GM19351 (cell line): Measurements from ENCODE around the gene IL9R.
"Not testable (repeated sequence)": the region's sequence is repeated elsewhere in the genome, so short reads cannot be mapped to it uniquely, and the experiment has no call there.

Experiments used
- ATAC-seq: cut with Tn5 transposase; IDR thresholded peaks from one replicate; pipeline ENCODE4 v1.9.1; 2021; ENCODE audit warnings: mild to moderate bottlenecking, moderate library complexity; ENCODE audit not compliant: unreplicated experiment

The IL9R gene, protein sequence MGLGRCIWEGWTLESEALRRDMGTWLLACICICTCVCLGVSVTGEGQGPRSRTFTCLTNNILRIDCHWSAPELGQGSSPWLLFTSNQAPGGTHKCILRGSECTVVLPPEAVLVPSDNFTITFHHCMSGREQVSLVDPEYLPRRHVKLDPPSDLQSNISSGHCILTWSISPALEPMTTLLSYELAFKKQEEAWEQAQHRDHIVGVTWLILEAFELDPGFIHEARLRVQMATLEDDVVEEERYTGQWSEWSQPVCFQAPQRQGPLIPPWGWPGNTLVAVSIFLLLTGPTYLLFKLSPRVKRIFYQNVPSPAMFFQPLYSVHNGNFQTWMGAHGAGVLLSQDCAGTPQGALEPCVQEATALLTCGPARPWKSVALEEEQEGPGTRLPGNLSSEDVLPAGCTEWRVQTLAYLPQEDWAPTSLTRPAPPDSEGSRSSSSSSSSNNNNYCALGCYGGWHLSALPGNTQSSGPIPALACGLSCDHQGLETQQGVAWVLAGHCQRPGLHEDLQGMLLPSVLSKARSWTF

DNA sequence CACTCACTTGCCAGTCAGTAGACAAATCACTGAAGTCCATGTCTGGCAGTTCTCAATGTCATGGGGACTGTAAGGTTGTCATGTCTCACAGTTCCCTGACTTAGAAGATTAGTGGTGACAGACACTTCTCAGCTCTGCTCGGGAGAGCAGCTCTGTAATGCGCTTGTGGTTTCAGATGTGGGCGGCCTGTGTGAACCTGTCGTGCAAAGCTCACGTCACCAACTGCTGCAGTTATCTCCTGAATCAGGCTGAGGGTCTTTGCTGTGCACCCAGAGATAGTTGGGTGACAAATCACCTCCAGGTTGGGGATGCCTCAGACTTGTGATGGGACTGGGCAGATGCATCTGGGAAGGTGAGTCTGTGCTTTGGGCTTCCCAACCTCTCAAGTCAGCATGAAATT, at the start of gene IL9R:
IL9R (plus strand) TSS at position 261 of the 400 bp plus-strand sequence; CDS start at position 325, 64 bp downstream.
- peak; percentile 93 for ATAC-seq

DNA sequence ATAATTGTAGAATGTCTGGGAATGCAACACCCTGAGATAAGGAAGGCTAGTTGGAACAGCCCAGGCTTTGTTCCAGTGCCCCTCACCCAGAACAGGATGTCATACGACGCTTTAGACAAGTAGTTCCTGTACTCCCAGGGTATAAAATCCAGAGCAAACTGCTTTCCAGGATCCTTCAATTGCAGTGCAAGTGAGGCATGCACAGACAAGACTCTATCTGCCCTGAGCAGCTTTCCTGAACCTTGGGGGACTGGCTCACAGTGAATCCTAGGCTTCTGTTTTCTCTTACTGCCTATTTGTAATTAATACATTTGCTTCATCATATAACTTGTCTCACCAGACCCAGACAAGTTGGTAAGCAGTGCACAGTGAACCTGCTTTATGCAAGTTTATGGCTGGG, 48.4 kb upstream of the IL9R start:
- no peak for ATAC-seq

DNA sequence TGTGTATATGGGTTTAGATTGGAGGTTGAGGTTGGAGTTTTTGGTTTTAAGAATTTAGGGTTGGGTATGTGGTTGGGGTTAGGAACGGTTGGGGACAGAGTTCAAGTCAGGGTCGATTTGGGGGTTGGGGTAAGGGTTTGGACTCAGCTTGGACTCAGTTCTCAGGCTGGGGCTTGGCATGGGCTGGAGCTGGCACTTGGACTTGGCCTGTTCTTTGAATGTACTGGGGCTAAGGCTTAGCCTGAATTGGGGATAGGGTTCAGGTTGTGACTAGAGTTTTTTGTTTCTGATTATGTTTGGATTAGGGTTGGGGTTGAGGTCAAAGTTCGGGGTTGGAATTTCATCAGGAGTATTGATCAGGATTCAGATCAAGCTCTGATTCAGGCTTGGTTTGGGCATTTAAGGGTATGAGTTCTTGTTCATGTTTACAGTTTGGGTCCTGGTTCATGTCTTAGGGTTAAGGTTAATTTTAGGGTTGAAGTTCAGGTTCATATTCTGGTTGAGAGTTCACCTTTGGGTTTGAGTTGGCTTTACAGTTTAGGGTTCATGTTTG, 46.2 kb upstream of the IL9R start:
- no peak for ATAC-seq

GRCh38 chrX:155953055-155953454, 44.4 kb upstream of the IL9R start:
- ATAC-seq, result no peak

- ATAC-seq, result no peak
Observed at GRCh38 chrX:155954793-155955192, 42.7 kb upstream of the IL9R start.

DNA sequence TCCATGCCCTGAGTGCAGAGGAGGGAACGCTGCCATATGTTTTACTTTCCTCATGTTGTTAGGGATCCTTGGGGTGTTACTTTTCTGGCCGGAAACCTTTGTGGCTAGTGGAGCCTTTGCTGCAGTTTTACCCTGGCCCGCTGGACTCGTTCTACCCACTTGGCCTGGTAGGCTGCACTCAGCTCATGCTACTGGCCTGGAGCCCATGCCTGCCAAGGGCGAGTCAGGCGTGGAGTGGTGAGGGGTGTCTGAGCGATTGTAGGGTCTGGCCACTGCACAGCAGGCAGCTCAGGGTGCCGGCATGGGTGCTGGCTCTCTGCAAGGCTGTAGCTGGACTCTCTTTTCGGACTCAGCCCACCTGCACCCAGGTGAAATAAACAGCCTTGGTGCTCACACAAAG, 41.4 kb upstream of the IL9R start:
- ATAC-seq, result no peak

DNA sequence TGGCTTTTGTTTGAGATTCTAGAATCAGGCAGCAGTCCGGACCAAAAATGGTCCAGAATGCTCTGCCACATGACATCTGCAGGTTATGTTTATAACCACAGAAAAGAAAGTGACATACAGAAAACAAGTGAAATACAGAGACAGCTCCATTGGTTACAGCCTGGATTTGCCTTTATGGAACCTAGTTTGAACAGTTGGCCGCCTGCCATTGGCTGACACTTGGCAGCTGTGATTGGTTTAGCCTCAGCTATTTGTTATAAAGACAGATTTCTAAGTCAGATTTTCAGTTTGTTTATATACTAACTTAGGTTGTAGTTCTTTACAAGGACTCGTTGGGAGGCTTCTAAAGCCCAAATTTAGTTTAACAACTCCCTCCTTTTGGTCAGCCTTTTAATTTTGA, 40.8 kb upstream of the IL9R start:
- ATAC-seq, result no peak

DNA sequence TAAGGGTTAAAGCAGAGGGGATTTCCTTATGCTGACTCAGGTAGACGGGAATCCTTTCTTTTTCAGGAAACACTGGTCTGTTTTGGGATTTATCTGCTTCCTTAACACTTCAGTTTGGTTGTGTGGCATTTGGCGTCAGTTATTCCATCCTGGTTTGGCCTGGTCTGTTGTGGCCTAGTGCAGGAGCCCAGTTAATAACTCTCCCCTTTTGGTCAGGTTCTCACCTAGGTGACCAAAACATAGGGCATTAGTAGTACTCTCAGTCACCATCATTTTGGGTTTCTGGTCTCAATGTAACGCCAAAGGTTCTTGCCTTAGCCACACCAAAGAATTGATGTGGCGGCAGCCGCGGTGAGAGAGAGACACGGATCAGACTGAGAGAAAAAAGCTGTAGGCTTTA, 39.7 kb upstream of the IL9R start:
- no peak for ATAC-seq

DNA sequence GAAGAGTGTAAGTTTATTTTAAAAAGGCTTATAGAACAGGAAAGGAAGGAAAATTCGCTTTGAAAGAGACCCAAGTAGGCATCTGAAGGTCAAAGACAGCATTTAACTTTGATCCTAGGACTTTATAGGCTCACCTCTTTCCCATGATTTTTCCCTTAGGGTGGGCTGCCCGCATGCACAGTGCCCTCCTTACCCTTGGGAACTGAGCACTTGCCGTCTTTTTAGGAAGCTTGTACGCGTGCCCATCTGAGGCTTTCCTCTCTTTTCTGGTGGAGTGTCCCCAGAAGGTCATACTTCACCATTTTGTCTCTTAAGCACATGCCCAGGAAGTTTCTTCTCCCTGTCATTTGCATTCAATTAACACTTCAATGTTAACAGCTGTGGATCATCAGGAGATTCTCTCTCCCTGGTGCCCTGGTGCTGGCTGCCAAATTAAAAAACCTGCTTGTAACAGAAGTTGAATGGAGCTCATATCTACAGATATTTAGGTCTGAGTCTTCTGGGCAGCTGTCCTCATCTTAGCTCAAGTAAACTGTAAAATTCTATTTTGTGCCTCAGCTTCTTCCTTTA, 38.4 kb upstream of the IL9R start:
- no peak for ATAC-seq

- no peak for ATAC-seq
Observed at GRCh38 chrX:155962906-155963305, 34.6 kb upstream of the IL9R start.

DNA sequence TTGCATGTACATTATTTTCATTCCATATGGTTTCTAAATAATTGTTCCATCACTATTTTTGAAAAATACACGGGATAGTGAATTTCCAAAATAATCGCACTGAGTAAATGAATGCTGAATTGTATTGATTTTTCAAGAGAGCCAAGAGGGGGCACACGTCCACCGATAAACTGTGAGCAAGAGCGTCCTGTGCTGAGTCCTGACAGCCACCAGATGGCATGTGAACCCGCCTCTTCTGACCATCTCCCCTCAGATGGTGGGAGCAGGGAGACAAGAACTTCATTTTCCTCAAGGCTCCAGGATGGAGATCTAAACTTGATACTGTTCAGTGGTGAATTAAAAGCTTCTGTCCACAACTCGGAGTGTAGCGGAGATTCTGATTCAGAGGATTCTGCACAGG, 30.6 kb upstream of the IL9R start:
- ATAC-seq, result peak; percentile 60

GRCh38 chrX:155967653-155968325, 29.7 kb upstream of the IL9R start:
- ATAC-seq, result no peak

- no peak for ATAC-seq
Observed at GRCh38 chrX:155968326-155968661, 29.2 kb upstream of the IL9R start.

- no peak for ATAC-seq
Observed at GRCh38 chrX:155968791-155969190, 28.7 kb upstream of the IL9R start.

DNA sequence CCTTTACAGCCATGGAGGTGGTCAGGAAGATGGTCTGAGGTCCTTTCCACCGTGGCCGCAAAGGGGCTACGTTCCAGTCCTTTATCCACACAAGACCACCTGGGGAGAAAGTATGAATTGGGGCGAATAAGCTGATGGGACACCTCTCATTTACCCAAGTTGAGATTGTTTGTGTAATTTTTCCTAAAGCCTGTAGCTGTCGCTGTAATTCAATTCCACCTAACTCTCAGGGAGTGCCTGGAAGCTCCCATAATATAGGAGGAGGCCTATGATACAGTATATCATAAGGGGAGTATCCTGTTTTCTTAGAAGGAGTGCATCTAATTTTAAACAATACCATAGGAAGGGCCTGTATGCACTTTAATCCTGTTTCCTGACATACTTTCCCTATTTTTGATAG, 25.8 kb upstream of the IL9R start:
- ATAC-seq, result not testable (repeated sequence)

DNA sequence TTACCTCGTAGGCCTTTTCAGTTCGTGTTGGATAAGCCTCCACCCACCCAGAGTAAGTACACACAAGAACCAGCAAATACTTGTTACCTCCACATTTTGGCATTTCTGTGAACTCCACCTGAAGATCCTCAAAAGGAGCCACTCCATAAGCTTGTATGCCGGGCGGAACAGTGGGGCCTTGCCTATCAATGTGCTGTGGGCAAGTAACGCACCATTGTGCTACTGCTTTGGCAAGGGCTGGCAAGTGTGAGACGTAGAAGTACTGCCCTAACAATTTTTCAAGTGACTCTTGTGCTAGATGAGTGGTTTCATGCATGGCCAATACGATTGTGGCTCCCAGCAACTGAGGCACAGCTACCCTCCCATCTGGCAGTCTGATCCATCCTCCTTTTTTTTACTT, 25.3 kb upstream of the IL9R start:
- not testable (repeated sequence) for ATAC-seq

- ATAC-seq, result no peak
Observed at GRCh38 chrX:155983326-155983725, 14.2 kb upstream of the IL9R start.

GRCh38 chrX:155985208-155985607, 12.3 kb upstream of the IL9R start:
- no peak for ATAC-seq

DNA sequence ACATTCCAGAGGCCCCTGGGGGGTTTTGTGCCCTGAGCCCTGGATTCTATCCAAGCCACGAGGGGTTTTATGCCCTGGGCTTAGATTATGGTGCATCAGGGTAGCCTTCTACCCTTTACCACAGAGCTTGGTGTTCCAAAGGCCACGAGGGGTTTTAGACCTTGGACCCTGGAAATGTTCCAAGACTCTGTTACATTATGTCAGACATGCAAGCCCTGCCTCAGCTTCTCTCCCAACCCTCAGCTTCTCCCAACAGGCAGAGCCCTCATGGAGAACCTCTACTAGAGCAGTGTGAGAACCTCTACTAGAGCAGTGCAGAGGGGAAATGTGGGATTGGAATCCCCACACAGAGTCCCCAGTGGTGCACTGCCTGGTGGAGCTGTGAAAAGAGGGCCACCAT, 10.5 kb upstream of the IL9R start:
- ATAC-seq, result not testable (repeated sequence)

GRCh38 chrX:155988859-155989258, 8.6 kb upstream of the IL9R start:
- no peak for ATAC-seq

DNA sequence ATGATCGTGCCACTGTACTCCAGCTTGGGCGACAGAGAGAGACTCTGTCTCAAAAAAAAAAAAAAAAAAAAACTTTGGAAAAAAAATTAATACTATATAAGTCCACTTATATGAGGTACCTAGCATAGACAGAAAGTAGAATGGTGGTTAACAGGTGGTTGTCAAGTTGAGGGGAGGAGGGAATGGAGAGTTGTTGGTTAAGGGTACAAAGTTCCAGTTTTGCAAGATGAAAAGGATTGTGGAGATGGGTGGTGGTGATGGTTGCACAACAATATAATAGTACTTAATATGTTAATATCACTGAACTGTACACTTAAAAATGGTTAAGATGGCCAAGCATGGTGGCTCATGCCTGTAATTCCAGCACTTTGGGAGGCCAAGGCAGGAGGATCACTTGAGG, 4.1 kb upstream of the IL9R start:
- no peak for ATAC-seq
